H1 (cell line): ENCODE results near the gene HYLS1. TPM values are rescaled to one million over a fixed set of nuclear protein-coding genes. Genes with fewer than 3 reads are reported as not detected.

Source experiments
- CTCF ChIA-PET: fragments of 300-600 bp; sonication (Branson Sonifier 250); formaldehyde crosslinking; loops from one replicate; lab custom pipeline; 2021; ENCODE audit not compliant: partially characterized antibody; lab: Charles Lee
- POLR2A ChIA-PET: fragments of 300-600 bp; sonication (Branson Sonifier 250); formaldehyde crosslinking; loops from one replicate; lab custom pipeline; 2021; ENCODE audit warnings: inconsistent platforms; ENCODE audit not compliant: partially characterized antibody; lab: Charles Lee
- DNase-seq, 2 experiments: peaks; one replicate each; pipeline versions ENCODE4 v3.0.0 to v3.0.0-alpha.2; 2010 to 2022; ENCODE audit warnings: low spot score in 2 of 2, low read depth in 1 of 2, mixed read lengths in 1 of 2
- FAIRE-seq: peaks from 2 replicates; lab custom pipeline; 2011; peaks lifted over from hg19 to GRCh38; lab: Jason Lieb, UNC
- H2AFZ ChIP-seq: 2 replicates; pipeline ENCODE4 v1.8.1; 2012; ENCODE audit warnings: low read length, inconsistent platforms
- H2AK5ac ChIP-seq: 2 replicates; pipeline ENCODE4 v1.6.1; 2013; ENCODE audit warnings: low read depth, low read length
- H2BK120ac ChIP-seq: replicated peaks from 2 replicates; pipeline ENCODE3; 2013; ENCODE audit warnings: low read depth, low read length, inconsistent platforms
- H2BK12ac ChIP-seq: 2 replicates; pipeline ENCODE4 v1.6.1; 2013; ENCODE audit warnings: low read depth, low read length
- H2BK15ac ChIP-seq: 2 replicates; pipeline ENCODE4 v1.6.1; 2013; ENCODE audit warnings: low read length
- H2BK20ac ChIP-seq: 2 replicates; pipeline ENCODE4 v1.6.1; 2013; ENCODE audit warnings: low read length
- H2BK5ac ChIP-seq: 2 replicates; pipeline ENCODE4 v1.6.1; 2013; ENCODE audit warnings: low read depth, low read length
- H3K14ac ChIP-seq: 2 replicates; pipeline ENCODE4 v1.6.1; 2013; ENCODE audit warnings: inconsistent platforms; ENCODE audit not compliant: insufficient read length
- H3K18ac ChIP-seq: 2 replicates; pipeline ENCODE4 v1.6.1; 2013; ENCODE audit warnings: low read length; ENCODE audit errors: extremely low read depth
- H3K23ac ChIP-seq: 2 replicates; pipeline ENCODE4 v1.6.1; 2013; ENCODE audit warnings: inconsistent platforms; ENCODE audit not compliant: insufficient read length
- H3K23me2 ChIP-seq: 2 replicates; pipeline ENCODE4 v1.6.1; 2013; ENCODE audit warnings: low read depth, low read length
- H3K27ac ChIP-seq: 2 replicates; pipeline ENCODE4 v1.6.1; 2011; ENCODE audit warnings: low read depth, low read length, inconsistent platforms
- H3K27me3 ChIP-seq, 4 experiments: replicated peaks in 1 of 4; 1 replicate in 1 of 4; 2 replicates in 3 of 4; pipeline versions ENCODE4 v1.6.1 to v1.8.1; 2011 to 2013; ENCODE audit warnings: low read length in 3 of 4, mild to moderate bottlenecking in 3 of 4, inconsistent platforms in 2 of 4, mixed read lengths in 2 of 4, moderate library complexity in 1 of 4; ENCODE audit not compliant: control insufficient read depth in 3 of 4, insufficient read depth in 3 of 4; ENCODE audit errors: extremely low read depth in 1 of 4
- H3K36me3 ChIP-seq, 4 experiments: 2 replicates each; pipeline versions ENCODE4 v1.6.1 to v1.8.1; 2011 to 2013; ENCODE audit warnings: mild to moderate bottlenecking in 4 of 4, low read length in 3 of 4, moderate library complexity in 2 of 4, control low read depth in 1 of 4, inconsistent platforms in 1 of 4; ENCODE audit not compliant: insufficient read depth in 4 of 4, control insufficient read depth in 2 of 4
- H3K4ac ChIP-seq: replicated peaks from 2 replicates; pipeline ENCODE3; 2013; ENCODE audit warnings: low read length, low read depth, mixed read lengths, inconsistent platforms; ENCODE audit not compliant: insufficient read length
- H3K4me1 ChIP-seq, 4 experiments: replicated peaks in 1 of 4; 1 replicate in 1 of 4; 2 replicates in 3 of 4; pipeline versions ENCODE4 v1.6.1 to v1.8.1; 2011 to 2013; ENCODE audit warnings: low read length in 3 of 4, inconsistent platforms in 2 of 4, mixed read lengths in 1 of 4; ENCODE audit not compliant: insufficient read depth in 4 of 4, control insufficient read depth in 3 of 4
- H3K4me2 ChIP-seq, 2 experiments: 2 replicates each; pipeline versions ENCODE4 v1.6.1 to v1.8.1; 2011 to 2013; ENCODE audit warnings: low read depth in 2 of 2, low read length in 2 of 2, control low read depth in 1 of 2, inconsistent platforms in 1 of 2, mild to moderate bottlenecking in 1 of 2; ENCODE audit not compliant: insufficient read depth in 1 of 2
- H3K4me3 ChIP-seq, 4 experiments: fragments of 200-600, 300-600 bp in 1 of 4; sonication (generic), shearing (Covaris generic), sonication (Bioruptor Twin) in 1 of 4; 2 replicates each; pipeline versions ENCODE4 v1.5.1 to v1.8.1; 2011 to 2016; ENCODE audit warnings: low read length in 4 of 4, low read depth in 3 of 4, control low read depth in 2 of 4, inconsistent platforms in 2 of 4, mild to moderate bottlenecking in 2 of 4, mixed read lengths in 1 of 4, moderate library complexity in 1 of 4; ENCODE audit not compliant: insufficient read depth in 2 of 4; ENCODE audit errors: extremely low read depth in 1 of 4
- H3K56ac ChIP-seq: replicated peaks from 2 replicates; pipeline ENCODE3; 2013; ENCODE audit warnings: low read depth, mild to moderate bottlenecking, mixed read lengths, low read length, inconsistent platforms; ENCODE audit not compliant: insufficient read length
- H3K79me1 ChIP-seq: 2 replicates; pipeline ENCODE4 v1.6.1; 2013; ENCODE audit warnings: low read depth, low read length, control low read depth
- H3K79me2 ChIP-seq, 2 experiments: 2 replicates each; pipeline versions ENCODE4 v1.6.1 to v1.8.1; 2012 to 2013; ENCODE audit warnings: low read length in 2 of 2, mild to moderate bottlenecking in 2 of 2, inconsistent platforms in 1 of 2; ENCODE audit not compliant: insufficient read depth in 2 of 2, control insufficient read depth in 1 of 2
- H3K9ac ChIP-seq, 4 experiments: replicated peaks in 1 of 4; 1 replicate in 1 of 4; 2 replicates in 3 of 4; pipeline versions ENCODE4 v1.6.1 to v1.8.1; 2011 to 2013; ENCODE audit warnings: low read depth in 3 of 4, low read length in 3 of 4, control low read depth in 2 of 4, mild to moderate bottlenecking in 2 of 4, moderate library complexity in 2 of 4, inconsistent platforms in 1 of 4; ENCODE audit errors: extremely low read depth in 1 of 4
- H3K9me3 ChIP-seq, 2 experiments: 2 replicates each; pipeline versions ENCODE4 v1.6.1 to v1.8.1; 2012 to 2013; ENCODE audit warnings: mild to moderate bottlenecking in 2 of 2, moderate library complexity in 2 of 2, control low read depth in 1 of 2, inconsistent platforms in 1 of 2, low read depth in 1 of 2, low read length in 1 of 2, mixed read lengths in 1 of 2; ENCODE audit not compliant: insufficient read depth in 2 of 2
- H4K20me1 ChIP-seq, 2 experiments: replicated peaks in 1 of 2; 2 replicates each; pipeline versions ENCODE3 to v1.8.1; 2011 to 2013; ENCODE audit warnings: inconsistent platforms in 2 of 2, low read length in 2 of 2, mild to moderate bottlenecking in 1 of 2; ENCODE audit not compliant: insufficient read depth in 2 of 2, control insufficient read depth in 1 of 2
- H4K5ac ChIP-seq: 2 replicates; pipeline ENCODE4 v1.6.1; 2013; ENCODE audit warnings: low read length, low read depth, mixed read lengths, inconsistent platforms; ENCODE audit not compliant: insufficient read length
- H4K8ac ChIP-seq: 2 replicates; pipeline ENCODE4 v1.8.0; 2013; ENCODE audit warnings: mild to moderate bottlenecking, moderate library complexity, low read length, inconsistent platforms; ENCODE audit not compliant: insufficient read depth; ENCODE audit errors: extremely low read depth
- H4K91ac ChIP-seq: replicated peaks from 2 replicates; pipeline ENCODE3; 2013; ENCODE audit warnings: low read length, mixed read lengths, inconsistent platforms; ENCODE audit not compliant: insufficient read length
- CREB1 ChIP-seq: IDR thresholded peaks from 2 replicates; pipeline ENCODE4 v1.6.1; 2012; ENCODE audit warnings: inconsistent platforms
- EGR1 ChIP-seq: IDR thresholded peaks from 2 replicates; pipeline ENCODE4 v1.6.1; 2011; ENCODE audit warnings: low read depth, low read length, borderline replicate concordance
- GABPA ChIP-seq: IDR thresholded peaks from 2 replicates; pipeline ENCODE4 v1.6.1; 2011; ENCODE audit warnings: mild to moderate bottlenecking, low read length, moderate library complexity, borderline replicate concordance; ENCODE audit not compliant: insufficient read depth
- HDAC6 ChIP-seq: IDR thresholded peaks from one replicate; pipeline ENCODE4 v1.7.1; 2012; ENCODE audit warnings: low read depth, mild to moderate bottlenecking, inconsistent platforms, low read length, moderate library complexity
- WGBS, 2 experiments: shearing (Covaris generic) in 1 of 2; methylation state at CpG; one replicate each; pipeline versions ENCODE4 v1.1.6 to v1.1.7; 2013 to 2015; ENCODE audit warnings: low lambda C conversion rate in 2 of 2, mixed read lengths in 2 of 2, inconsistent platforms in 1 of 2, low coverage in 1 of 2, missing lambda C conversion rate in 1 of 2; ENCODE audit not compliant: insufficient replicate concordance in 2 of 2, insufficient coverage in 1 of 2, insufficient read length in 1 of 2; ENCODE audit errors: extremely low coverage in 1 of 2, missing lambda C conversion rate in 1 of 2; 5-methylcytosine and 5-hydroxymethylcytosine counted together
- polyA plus RNA-seq, 7 experiments: library from polyadenylated mRNA; depleted of rRNA in 3 of 7; stranded (reverse) in 5 of 7; unstranded in 2 of 7; fragments of >200 nt in 5 of 7; fragments of 200-250 nt in 2 of 7; gene quantifications; 1 replicate in 5 of 7; 2 replicates in 1 of 7; 4 replicates in 1 of 7; pipeline versions ENCODE4 v1.2.1 to v1.2.3, GENCODE V29; 2011 to 2013; ENCODE audit warnings: missing spikeins in 2 of 7, mixed read lengths in 2 of 7
- total RNA-seq: library from RNA; stranded (reverse); fragmentation: NEBNext Ultra II Directional; extraction: Animal tissue kit (Norgen Biotek cat#: 25700); gene quantifications from 2 replicates; pipeline ENCODE4 v1.2.1, GENCODE V29; 2021
- TF ChIP-seq, protein P1 (sequence below), 3 experiments: IDR thresholded peaks; 1 replicate in 2 of 3; 2 replicates in 1 of 3; pipeline versions ENCODE4 v1.5.1 to v1.6.1; 2011; ENCODE audit warnings: low read length in 3 of 3, mild to moderate bottlenecking in 3 of 3, inconsistent platforms in 2 of 3, low read depth in 1 of 3, moderate library complexity in 1 of 3; ENCODE audit not compliant: insufficient read depth in 1 of 3; ENCODE audit errors: control extremely low read depth in 1 of 3
- TF ChIP-seq, protein P2 (sequence below): IDR thresholded peaks from 2 replicates; pipeline ENCODE4 v1.6.1; 2011; ENCODE audit warnings: low read length, improper control_type of control experiment

The HYLS1 gene
- total and polyA plus RNA-seq, 2 of the 8 experiments (the other 6 are each of a cell fraction or from before 2014, with no cell fraction given), result 5.1 to 11.6 TPM

DNA sequence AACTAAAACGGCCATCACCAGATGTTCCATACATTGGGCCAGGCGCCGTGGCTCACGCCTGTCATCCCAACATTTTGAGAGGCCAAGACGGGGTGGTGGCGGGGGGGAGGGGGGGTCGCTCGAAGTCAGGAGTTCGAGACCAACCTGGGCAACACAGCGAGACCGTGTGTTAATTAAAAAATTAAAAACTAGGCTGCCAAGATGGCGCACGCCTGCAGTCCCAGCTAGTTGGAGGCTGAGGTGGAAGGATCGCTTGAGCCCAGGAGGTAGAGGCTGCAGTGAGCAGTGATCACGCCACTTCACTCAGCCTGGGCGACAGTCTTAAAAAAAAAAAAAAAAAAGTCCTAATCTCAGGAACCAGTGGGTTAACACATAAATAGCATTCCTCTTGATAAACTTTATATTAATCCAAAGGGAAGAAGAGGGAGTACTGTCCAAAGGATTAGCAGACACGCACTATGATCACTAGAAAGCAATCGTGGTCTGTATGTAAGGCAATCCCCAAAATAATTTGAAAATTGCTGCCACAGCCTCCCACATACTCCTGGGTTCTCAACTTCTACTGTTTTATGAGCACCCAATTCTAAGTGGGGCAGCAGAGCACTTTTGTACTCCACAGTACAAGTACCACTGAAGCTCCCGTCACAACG lies 14.9 kb downstream of the HYLS1 start:
- POLR2A ChIA-PET, result interaction anchor here (0.8 to 2.3 kb wide), 10 partner anchors 10 to 366 kb away, joined by 3 to 27 read pairs (median 4); partner anchors contain the start of genes FAM118B, FOXRED1, HYLS1 and RPUSD4
- Histone ChIP-seq H3K23me2 (peaks cover 7% of the 10 kb centered on the region), H3K27me3 (peaks cover 3 to 18% (median 12%) of the 10 kb centered on the region in 4 experiments), H4K91ac (no peak overlapping the region), H3K14ac (no peak overlapping the region), H3K79me1 (no peaks in the 10 kb centered on the region), H3K23ac (no peak overlapping the region), H3K4me3 (peak overlapping the region; percentile 85 to 99 (median 92)), H2BK15ac (no peak overlapping the region), H3K4me1 (peaks cover 0 to 4% (median 0%) of the 10 kb centered on the region in 4 experiments; a peak in 2 of 7 replicates), H3K9me3 (no peaks in the 10 kb centered on the region), H2AK5ac (no peak overlapping the region), H3K27ac (no peak overlapping the region), H3K4ac (peak overlapping the region; percentile 2), H3K4me2 (peak overlapping the region; percentile 98 to 99), H2BK20ac (no peak overlapping the region), H2BK120ac (no peak overlapping the region), H4K8ac (no peak overlapping the region), H2AFZ (peak overlapping the region; percentile 77), H4K20me1 (peaks cover 0 to 2% of the 10 kb centered on the region in 2 experiments), H3K36me3 (peaks cover 0 to 22% (median 8%) of the 10 kb centered on the region in 4 experiments; a peak in 6 of 8 replicates), H3K56ac (no peak overlapping the region), H2BK12ac (no peak overlapping the region), H3K9ac (peak overlapping the region; percentile 9 to 74 (median 53); a peak in 4 of 7 replicates), H2BK5ac (no peak overlapping the region), H3K18ac (no peak overlapping the region), H3K79me2 (peaks cover 0 to 35% of the 10 kb centered on the region in 2 experiments; a peak in 2 of 4 replicates), H4K5ac (no peak overlapping the region)
- FAIRE-seq (no peak), DNase-seq (no peak)
- CTCF ChIA-PET, result interaction anchor here (0.7 to 1.7 kb wide), 3 partner anchors 13 to 287 kb away, joined by 3 to 4 read pairs (median 4); no protein-coding TSS in a partner anchor
- TF ChIP-seq HDAC6 (no peak), CREB1 (no peak), GABPA (no peak), EGR1 (no peak)
- TF ChIP-seq, protein P1, sequence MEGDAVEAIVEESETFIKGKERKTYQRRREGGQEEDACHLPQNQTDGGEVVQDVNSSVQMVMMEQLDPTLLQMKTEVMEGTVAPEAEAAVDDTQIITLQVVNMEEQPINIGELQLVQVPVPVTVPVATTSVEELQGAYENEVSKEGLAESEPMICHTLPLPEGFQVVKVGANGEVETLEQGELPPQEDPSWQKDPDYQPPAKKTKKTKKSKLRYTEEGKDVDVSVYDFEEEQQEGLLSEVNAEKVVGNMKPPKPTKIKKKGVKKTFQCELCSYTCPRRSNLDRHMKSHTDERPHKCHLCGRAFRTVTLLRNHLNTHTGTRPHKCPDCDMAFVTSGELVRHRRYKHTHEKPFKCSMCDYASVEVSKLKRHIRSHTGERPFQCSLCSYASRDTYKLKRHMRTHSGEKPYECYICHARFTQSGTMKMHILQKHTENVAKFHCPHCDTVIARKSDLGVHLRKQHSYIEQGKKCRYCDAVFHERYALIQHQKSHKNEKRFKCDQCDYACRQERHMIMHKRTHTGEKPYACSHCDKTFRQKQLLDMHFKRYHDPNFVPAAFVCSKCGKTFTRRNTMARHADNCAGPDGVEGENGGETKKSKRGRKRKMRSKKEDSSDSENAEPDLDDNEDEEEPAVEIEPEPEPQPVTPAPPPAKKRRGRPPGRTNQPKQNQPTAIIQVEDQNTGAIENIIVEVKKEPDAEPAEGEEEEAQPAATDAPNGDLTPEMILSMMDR (IDR thresholded peaks at IDR 0.05; ENCODE audit: control extremely low read depth in 1 of 3, insufficient read depth in 1 of 3, low read depth in 1 of 3, low read length in 3 of 3), result no peak
- TF ChIP-seq, protein P2, sequence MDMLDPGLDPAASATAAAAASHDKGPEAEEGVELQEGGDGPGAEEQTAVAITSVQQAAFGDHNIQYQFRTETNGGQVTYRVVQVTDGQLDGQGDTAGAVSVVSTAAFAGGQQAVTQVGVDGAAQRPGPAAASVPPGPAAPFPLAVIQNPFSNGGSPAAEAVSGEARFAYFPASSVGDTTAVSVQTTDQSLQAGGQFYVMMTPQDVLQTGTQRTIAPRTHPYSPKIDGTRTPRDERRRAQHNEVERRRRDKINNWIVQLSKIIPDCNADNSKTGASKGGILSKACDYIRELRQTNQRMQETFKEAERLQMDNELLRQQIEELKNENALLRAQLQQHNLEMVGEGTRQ, result no peak
- WGBS, 2 experiments, result 55% methylated on average over 11 of the region's 20 CpGs; no CpG with 5 or more reads in 1 of the 2 experiments
